ENCODE results near the gene PKDREJ.

Gene PKDREJ

GRCh38 chr22:46225631-46226030, 37.5 kb downstream of the PKDREJ start:
- TF ChIP-seq CTCF (IDR thresholded peaks at IDR 0.05; ENCODE audit: low read depth, low read length): no peak
- no peak for DNase-seq (ENCODE audit: low read depth in 2 of 2)
- H3K4me3 ChIP-seq (replicated peaks in 1 of 2; ENCODE audit: low read depth in 2 of 2, low read length in 2 of 2): no peak overlapping the region

GRCh38 chr22:46224898-46225290, 38.2 kb downstream of the PKDREJ start:
- no peak overlapping the region for H3K4me3 ChIP-seq (replicated peaks in 1 of 2; ENCODE audit: low read depth in 2 of 2, low read length in 2 of 2)
- TF ChIP-seq CTCF (IDR thresholded peaks at IDR 0.05; ENCODE audit: low read depth, low read length): no peak
- no peak for DNase-seq (ENCODE audit: low read depth in 2 of 2)

GRCh38 chr22:46224044-46224897, 38.9 kb downstream of the PKDREJ start:
- DNase-seq (ENCODE audit: low read depth in 2 of 2): no peak
- TF ChIP-seq CTCF (IDR thresholded peaks at IDR 0.05; ENCODE audit: low read depth, low read length): no peak
- H3K4me3 ChIP-seq (replicated peaks in 1 of 2; ENCODE audit: low read depth in 2 of 2, low read length in 2 of 2): no peak overlapping the region

GRCh38 chr22:46220921-46221320, 42.2 kb downstream of the PKDREJ start:
- H3K4me3 ChIP-seq (replicated peaks in 1 of 2; ENCODE audit: low read depth in 2 of 2, low read length in 2 of 2): no peak overlapping the region
- peak; percentile 24 to 72 for DNase-seq (ENCODE audit: low read depth in 2 of 2)
- TF ChIP-seq CTCF (IDR thresholded peaks at IDR 0.05; ENCODE audit: low read depth, low read length): no peak

GRCh38 chr22:46219636-46220035, 43.5 kb downstream of the PKDREJ start:
- TF ChIP-seq CTCF (IDR thresholded peaks at IDR 0.05; ENCODE audit: low read depth, low read length): no peak
- no peak overlapping the region for H3K4me3 ChIP-seq (replicated peaks in 1 of 2; ENCODE audit: low read depth in 2 of 2, low read length in 2 of 2)
- DNase-seq (ENCODE audit: low read depth in 2 of 2): no peak

- no peak for DNase-seq (ENCODE audit: low read depth in 2 of 2)
- TF ChIP-seq CTCF (IDR thresholded peaks at IDR 0.05; ENCODE audit: low read depth, low read length): no peak
- no peak overlapping the region for H3K4me3 ChIP-seq (replicated peaks in 1 of 2; ENCODE audit: low read depth in 2 of 2, low read length in 2 of 2)
Measured at GRCh38 chr22:46214616-46215015, 48.5 kb downstream of the PKDREJ start.

Measured in cardiac fibroblast (primary cell).